ENCODE measurements around the gene AOPEP. TPM values are rescaled to one million over a fixed set of nuclear protein-coding genes. Genes with fewer than 3 reads are reported as not detected.

Gene AOPEP
- total and polyA plus RNA-seq, 2 donors (not counting 1 experiment from before 2014, with no cell fraction given), result 66.1 to 94.1 TPM

DNA sequence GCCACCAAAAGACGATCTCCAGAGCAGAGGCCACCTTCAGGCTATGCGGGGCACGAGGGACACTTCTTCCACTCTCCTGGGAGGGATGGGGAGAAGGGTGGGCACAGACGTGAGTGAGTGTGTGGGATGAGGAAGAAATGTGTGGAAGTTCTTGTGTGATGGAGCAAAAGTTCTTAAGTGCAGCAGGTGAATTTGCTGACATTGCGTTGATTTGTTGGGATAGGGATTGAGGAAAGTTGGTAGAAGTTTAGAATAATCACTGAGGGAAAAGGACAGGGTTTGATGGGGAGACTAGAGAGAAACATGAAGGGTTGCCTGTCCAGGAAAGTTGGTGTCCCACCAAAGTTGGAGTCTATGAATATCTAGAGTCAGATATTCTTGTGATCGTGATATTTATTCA is 2.2 kb downstream of the AOPEP start:
- Histone ChIP-seq H3K27me3 (ENCODE audit: control insufficient read depth, insufficient read depth, low read length) (no peaks in the 10 kb centered on the region), H3K4me1 (ENCODE audit: control insufficient read depth, extremely low read depth, insufficient read depth, low read length) (no peaks in the 10 kb centered on the region), H3K9ac (ENCODE audit: insufficient read depth, low read length) (no peak overlapping the region), H3K4me3 (replicated peaks in 1 of 4; ENCODE audit: control extremely low read depth in 1 of 4, insufficient read depth in 1 of 4, low read depth in 3 of 4, low read length in 4 of 4) (no peak overlapping the region), H3K4me2 (ENCODE audit: extremely low read depth, insufficient read depth, low read length) (no peak overlapping the region), H3K9me3 (ENCODE audit: control insufficient read depth, insufficient read depth, low read depth, low read length) (no peaks in the 10 kb centered on the region), H3K36me3 (ENCODE audit: control insufficient read depth, insufficient read depth, low read length) (no peaks in the 10 kb centered on the region), H2AFZ (ENCODE audit: low read length) (no peak overlapping the region), H4K20me1 (ENCODE audit: control insufficient read depth, extremely low read depth, insufficient read depth, low read length) (no peaks in the 10 kb centered on the region), H3K79me2 (ENCODE audit: control insufficient read depth, insufficient read depth, low read length) (peaks cover 15% of the 10 kb centered on the region), H3K27ac (ENCODE audit: insufficient read depth, low read length) (no peak overlapping the region)
- DNase-seq (ENCODE audit: low read depth in 2 of 2), result no peak
- TF ChIP-seq EZH2 (IDR thresholded peaks at IDR 0.05; ENCODE audit: low read length, missing control alignments) (no peak), CTCF (conservative IDR thresholded peaks at IDR 0.05 in 1 of 2, IDR thresholded peaks at IDR 0.05 in 1 of 2; ENCODE audit: low read depth in 1 of 2, low read length in 2 of 2) (no peak)

DNA sequence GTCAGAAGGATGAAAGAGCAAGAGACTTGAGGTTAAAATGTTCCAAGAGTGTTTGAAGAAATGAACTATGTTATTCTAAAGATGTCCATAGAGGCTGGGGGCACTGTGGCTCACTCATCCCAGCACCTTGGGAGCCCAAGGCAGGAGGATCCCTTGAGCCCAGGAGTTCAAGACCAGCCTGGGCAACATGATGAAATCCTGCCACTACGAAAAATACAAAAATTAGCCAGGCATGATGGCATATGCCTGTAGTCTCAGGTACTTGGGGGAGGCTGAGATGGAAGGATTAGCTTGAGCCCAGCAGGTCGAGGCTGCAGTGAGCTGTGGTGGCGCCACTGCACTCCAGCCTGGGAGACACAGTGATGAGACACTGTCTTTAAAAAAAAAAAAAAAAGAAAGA is 2.7 kb downstream of the AOPEP start:
- no peak for DNase-seq (ENCODE audit: low read depth in 2 of 2)
- Histone ChIP-seq H3K79me2 (ENCODE audit: control insufficient read depth, insufficient read depth, low read length) (peaks cover 15% of the 10 kb centered on the region), H2AFZ (ENCODE audit: low read length) (no peak overlapping the region), H4K20me1 (ENCODE audit: control insufficient read depth, extremely low read depth, insufficient read depth, low read length) (no peaks in the 10 kb centered on the region), H3K9me3 (ENCODE audit: control insufficient read depth, insufficient read depth, low read depth, low read length) (no peaks in the 10 kb centered on the region), H3K4me3 (replicated peaks in 1 of 4; ENCODE audit: control extremely low read depth in 1 of 4, insufficient read depth in 1 of 4, low read depth in 3 of 4, low read length in 4 of 4) (no peak overlapping the region), H3K4me1 (ENCODE audit: control insufficient read depth, extremely low read depth, insufficient read depth, low read length) (no peaks in the 10 kb centered on the region), H3K36me3 (ENCODE audit: control insufficient read depth, insufficient read depth, low read length) (no peaks in the 10 kb centered on the region), H3K27me3 (ENCODE audit: control insufficient read depth, insufficient read depth, low read length) (no peaks in the 10 kb centered on the region), H3K9ac (ENCODE audit: insufficient read depth, low read length) (no peak overlapping the region), H3K27ac (ENCODE audit: insufficient read depth, low read length) (no peak overlapping the region), H3K4me2 (ENCODE audit: extremely low read depth, insufficient read depth, low read length) (no peak overlapping the region)
- no peak for TF ChIP-seq EZH2 (IDR thresholded peaks at IDR 0.05; ENCODE audit: low read length, missing control alignments)
- TF ChIP-seq CTCF (conservative IDR thresholded peaks at IDR 0.05 in 1 of 2, IDR thresholded peaks at IDR 0.05 in 1 of 2; ENCODE audit: low read depth in 1 of 2, low read length in 2 of 2), result no peak

DNA sequence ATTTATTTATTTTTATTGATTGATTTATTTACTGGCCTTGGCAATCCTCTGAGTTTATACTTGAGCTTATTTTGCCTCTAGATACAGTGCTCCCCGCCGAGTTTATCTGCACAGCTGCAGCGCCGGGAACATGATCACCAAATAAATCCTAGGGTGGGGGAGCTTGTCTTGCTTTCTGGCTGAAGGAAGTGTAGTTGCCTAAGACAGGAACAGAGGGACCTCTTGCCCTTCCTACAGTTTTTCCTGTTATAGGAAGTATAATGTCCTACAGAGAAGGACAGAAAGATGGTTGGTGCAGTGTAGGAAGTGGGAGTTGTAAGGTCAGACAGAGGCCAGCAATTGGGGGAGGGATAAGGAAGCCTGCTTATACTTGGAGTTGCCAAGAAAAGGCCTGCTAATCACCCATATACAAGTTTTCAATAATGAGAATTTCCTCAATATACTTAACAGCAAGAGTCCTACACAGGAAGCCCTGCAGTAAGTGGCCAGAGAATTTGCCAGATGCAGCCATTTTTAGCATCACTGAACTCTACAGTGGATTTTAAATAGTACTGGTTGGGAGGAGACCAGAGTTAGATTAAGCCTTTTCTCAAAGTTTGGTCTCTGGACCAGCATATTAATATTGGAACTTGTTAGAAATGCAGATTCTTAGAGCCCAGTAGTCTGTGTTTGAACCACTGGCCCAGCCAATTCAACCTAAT is 7.7 kb downstream of the AOPEP start:
- no peak overlapping the region for H2AFZ ChIP-seq (ENCODE audit: low read length)
- H3K79me2 ChIP-seq (ENCODE audit: control insufficient read depth, insufficient read depth, low read length), result no peaks in the 10 kb centered on the region
- H4K20me1 ChIP-seq (ENCODE audit: control insufficient read depth, extremely low read depth, insufficient read depth, low read length), result no peaks in the 10 kb centered on the region
- H3K9ac ChIP-seq (ENCODE audit: insufficient read depth, low read length), result no peak overlapping the region
- no peaks in the 10 kb centered on the region for H3K4me1 ChIP-seq (ENCODE audit: control insufficient read depth, extremely low read depth, insufficient read depth, low read length)
- no peak overlapping the region for H3K4me3 ChIP-seq (replicated peaks in 1 of 4; ENCODE audit: control extremely low read depth in 1 of 4, insufficient read depth in 1 of 4, low read depth in 3 of 4, low read length in 4 of 4)
- no peaks in the 10 kb centered on the region for H3K36me3 ChIP-seq (ENCODE audit: control insufficient read depth, insufficient read depth, low read length)
- peak in 1 of 2 donors; percentile 18 for DNase-seq (ENCODE audit: low read depth in 2 of 2)
- no peak for TF ChIP-seq CTCF (conservative IDR thresholded peaks at IDR 0.05 in 1 of 2, IDR thresholded peaks at IDR 0.05 in 1 of 2; ENCODE audit: low read depth in 1 of 2, low read length in 2 of 2)
- no peak for TF ChIP-seq EZH2 (IDR thresholded peaks at IDR 0.05; ENCODE audit: low read length, missing control alignments)
- H3K9me3 ChIP-seq (ENCODE audit: control insufficient read depth, insufficient read depth, low read depth, low read length), result no peaks in the 10 kb centered on the region
- H3K27ac ChIP-seq (ENCODE audit: insufficient read depth, low read length), result no peak overlapping the region
- no peaks in the 10 kb centered on the region for H3K27me3 ChIP-seq (ENCODE audit: control insufficient read depth, insufficient read depth, low read length)
- H3K4me2 ChIP-seq (ENCODE audit: extremely low read depth, insufficient read depth, low read length), result no peak overlapping the region
